HepG2 (cell line): ENCODE measurements around the gene SLC2A8. TPM values are rescaled to one million over a fixed set of nuclear protein-coding genes. Genes with fewer than 3 reads are reported as not detected.

ENCODE experiments used
- ATRX ChIP-seq: sonication (generic); formaldehyde crosslinking; IDR thresholded peaks from 2 replicates; pipeline ENCODE4 v1.4.0; 2020; ENCODE audit warnings: missing genetic modification reagents, borderline replicate concordance
- DMAP1 ChIP-seq: IDR thresholded peaks from 2 replicates; pipeline ENCODE4 v1.6.1; 2016
- FOXP1 ChIP-seq, 2 experiments: fragments of 450-650 bp in 1 of 2; IDR thresholded peaks; 2 replicates each; pipeline ENCODE4 v1.6.1; 2017 to 2018; ENCODE audit warnings: antibody characterized with exemption in 1 of 2
- HOXD1 ChIP-seq: sonication (generic); formaldehyde crosslinking; IDR thresholded peaks from 2 replicates; pipeline ENCODE4 v1.5.0; 2020; ENCODE audit warnings: missing genetic modification reagents
- MIER2 ChIP-seq: IDR thresholded peaks from 2 replicates; pipeline ENCODE4 v1.6.1; 2016; ENCODE audit warnings: missing biosample characterization, missing genetic modification reagents
- NR2F2 ChIP-seq: IDR thresholded peaks from 2 replicates; pipeline ENCODE4 v1.6.1; 2012; ENCODE audit warnings: low read depth, inconsistent platforms, borderline replicate concordance
- PCBP1 ChIP-seq: fragments of 200-400 bp; formaldehyde crosslinking; IDR thresholded peaks from 2 replicates; pipeline ENCODE4 v1.6.1; 2017; ENCODE audit warnings: mild to moderate bottlenecking, low read depth, low read length, borderline replicate concordance
- PHF8 ChIP-seq: sonication (generic); formaldehyde crosslinking; IDR thresholded peaks from 2 replicates; pipeline ENCODE4 v1.5.0; 2020; ENCODE audit warnings: missing genetic modification reagents
- RAD21 ChIP-seq: fragments of 450-650 bp; formaldehyde crosslinking; IDR thresholded peaks from 2 replicates; pipeline ENCODE4 v1.5.0; 2020; ENCODE audit warnings: mild to moderate bottlenecking
- SIN3B ChIP-seq: fragments of 150-350 bp; IDR thresholded peaks from 2 replicates; pipeline ENCODE4 v1.6.1; 2014; ENCODE audit warnings: low read length
- SMAD1 ChIP-seq: sonication (generic); formaldehyde crosslinking; IDR thresholded peaks from 2 replicates; pipeline ENCODE4 v1.4.0; 2020; ENCODE audit warnings: missing genetic modification reagents, low read depth, mild to moderate bottlenecking, borderline replicate concordance
- SPEN ChIP-seq: sonication (generic); formaldehyde crosslinking; IDR thresholded peaks from 2 replicates; pipeline ENCODE4 v1.5.1; 2020; ENCODE audit warnings: low read depth, mild to moderate bottlenecking, missing genetic modification reagents
- SYNCRIP ChIP-seq: fragments of 200-400 bp; formaldehyde crosslinking; IDR thresholded peaks from 2 replicates; pipeline ENCODE4 v1.6.1; 2018; ENCODE audit warnings: mild to moderate bottlenecking, low read depth, low read length; ENCODE audit not compliant: insufficient read depth
- TMF1 ChIP-seq: sonication (generic); formaldehyde crosslinking; IDR thresholded peaks from 2 replicates; pipeline ENCODE4 v1.8.1; 2022; ENCODE audit warnings: low read depth, missing genetic modification reagents
- ZHX2 ChIP-seq, 2 experiments: sonication (generic) in 1 of 2; formaldehyde crosslinking in 1 of 2; IDR thresholded peaks; 2 replicates each; pipeline versions ENCODE4 v1.6.1 to v1.9.0; 2014 to 2022; ENCODE audit warnings: antibody characterized with exemption in 1 of 2, borderline replicate concordance in 1 of 2, inconsistent platforms in 1 of 2, low read depth in 1 of 2, missing genetic modification reagents in 1 of 2
- ZNF232 ChIP-seq: sonication (generic); formaldehyde crosslinking; IDR thresholded peaks from 2 replicates; pipeline ENCODE4 v1.4.0; 2020; ENCODE audit warnings: missing genetic modification reagents, borderline replicate concordance
- ZNF746 ChIP-seq: sonication (generic); formaldehyde crosslinking; IDR thresholded peaks from 2 replicates; pipeline ENCODE4 v1.8.0; 2022; ENCODE audit warnings: mild to moderate bottlenecking, missing genetic modification reagents
- ZNF792 ChIP-seq: IDR thresholded peaks from 2 replicates; pipeline ENCODE4 v1.6.1; 2016
- ZNF816 ChIP-seq: sonication (generic); formaldehyde crosslinking; IDR thresholded peaks from 2 replicates; pipeline ENCODE4 v1.8.0; 2022; ENCODE audit warnings: missing genetic modification reagents, mild to moderate bottlenecking, borderline replicate concordance
- polyA plus RNA-seq, 8 experiments: library from polyadenylated mRNA; depleted of rRNA in 3 of 8; stranded (reverse) in 7 of 8; unstranded in 1 of 8; fragments of >200 nt; fragmentation: Illumina TruSeq in 4 of 8; extraction: Trizol in 4 of 8; gene quantifications; 2 replicates each; pipeline versions ENCODE4 v1.2.1 to v1.2.3, GENCODE V29; 2011 to 2016; ENCODE audit warnings: low read depth in 4 of 8, missing spikeins in 1 of 8, mixed read lengths in 1 of 8; ENCODE audit not compliant: insufficient read depth in 1 of 8
- total RNA-seq, 5 experiments: library from RNA; depleted of rRNA; stranded (reverse); fragments of >200 nt; fragmentation: Illumina TruSeq; extraction: Trizol; gene quantifications; 2 replicates each; pipeline ENCODE4 v1.2.3, GENCODE V29; 2016; ENCODE audit warnings: low read depth in 1 of 5
- TF ChIP-seq, protein P1 (sequence below): sonication (generic); formaldehyde crosslinking; IDR thresholded peaks from 2 replicates; pipeline ENCODE4 v1.4.0; 2020; ENCODE audit warnings: missing genetic modification reagents

SLC2A8 gene
- total and polyA plus RNA-seq, 2 of the 13 experiments (the other 11 are each of a cell fraction or from before 2014, with no cell fraction given): 22.6 to 48.6 TPM

DNA sequence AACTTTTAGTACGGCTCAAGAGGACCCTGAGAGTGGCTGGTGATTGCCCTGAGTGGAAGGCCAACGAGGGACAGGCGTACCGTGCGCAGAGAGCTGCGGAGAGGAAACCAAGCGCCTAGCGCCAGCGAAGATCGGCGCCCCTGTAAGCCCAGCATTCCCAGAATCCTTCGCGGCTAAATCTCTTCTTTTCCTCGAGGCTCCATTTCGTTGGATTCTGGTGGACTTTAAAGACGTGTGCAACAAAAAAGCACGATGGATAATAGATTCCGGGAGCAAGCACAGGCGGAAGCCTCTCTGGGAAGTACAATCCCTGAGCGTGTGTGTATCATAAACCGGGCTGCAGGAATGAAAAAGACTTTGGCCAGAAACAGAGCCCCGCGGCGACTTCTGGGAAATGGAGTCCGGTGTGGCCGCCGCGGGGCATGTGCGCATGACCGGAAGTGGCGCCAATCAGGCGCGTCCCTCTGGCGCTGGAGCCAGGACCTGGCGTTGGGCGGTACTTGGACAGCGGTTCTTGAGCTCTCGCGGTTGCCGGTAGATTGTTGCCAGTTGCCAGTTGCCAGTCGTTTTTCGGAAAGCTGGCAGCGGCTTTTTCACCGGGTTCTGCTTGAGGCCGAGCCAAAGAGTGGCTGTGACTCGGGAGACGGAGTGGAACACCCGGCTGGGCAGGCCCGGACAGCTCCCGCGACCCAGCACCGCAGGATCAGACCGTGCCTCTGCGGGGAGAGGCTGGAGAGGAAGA is 27.1 kb downstream of the SLC2A8 start, which contains the start of gene ZNF79 (continued):
- no peak for TF ChIP-seq TMF1 (CRISPR knock-in tag)
- TF ChIP-seq MIER2 (CRISPR knock-in tag): no peak
- peak; percentile 87 for TF ChIP-seq PHF8 (CRISPR knock-in tag)
- peak; percentile 48; the same call in 1 of the 2 replicates for TF ChIP-seq RAD21 (CRISPR knock-in tag)
- TF ChIP-seq SIN3B: no peak; the same call in 1 of the 2 replicates
- no peak for TF ChIP-seq ATRX (CRISPR knock-in tag)
- TF ChIP-seq SYNCRIP: no peak
- no peak for TF ChIP-seq PCBP1
- TF ChIP-seq DMAP1 (CRISPR knock-in tag): peak; percentile 77; the same call in 1 of the 2 replicates
- no peak for TF ChIP-seq FOXP1 (IDR thresholded peaks at IDR 0.05)
- TF ChIP-seq FOXP1 (CRISPR knock-in tag; IDR thresholded peaks at IDR 0.05): no peak
- peak; percentile 68; the same call in 1 of the 2 replicates for TF ChIP-seq HOXD1
- no peak for TF ChIP-seq SMAD1 (CRISPR knock-in tag)
- peak; percentile 74; the same call in 1 of the 2 replicates for TF ChIP-seq ZHX2 (IDR thresholded peaks at IDR 0.05; ENCODE audit: low read depth)
- TF ChIP-seq ZHX2 (CRISPR knock-in tag; IDR thresholded peaks at IDR 0.05; ENCODE audit: borderline replicate concordance): no peak
- TF ChIP-seq, protein P1, sequence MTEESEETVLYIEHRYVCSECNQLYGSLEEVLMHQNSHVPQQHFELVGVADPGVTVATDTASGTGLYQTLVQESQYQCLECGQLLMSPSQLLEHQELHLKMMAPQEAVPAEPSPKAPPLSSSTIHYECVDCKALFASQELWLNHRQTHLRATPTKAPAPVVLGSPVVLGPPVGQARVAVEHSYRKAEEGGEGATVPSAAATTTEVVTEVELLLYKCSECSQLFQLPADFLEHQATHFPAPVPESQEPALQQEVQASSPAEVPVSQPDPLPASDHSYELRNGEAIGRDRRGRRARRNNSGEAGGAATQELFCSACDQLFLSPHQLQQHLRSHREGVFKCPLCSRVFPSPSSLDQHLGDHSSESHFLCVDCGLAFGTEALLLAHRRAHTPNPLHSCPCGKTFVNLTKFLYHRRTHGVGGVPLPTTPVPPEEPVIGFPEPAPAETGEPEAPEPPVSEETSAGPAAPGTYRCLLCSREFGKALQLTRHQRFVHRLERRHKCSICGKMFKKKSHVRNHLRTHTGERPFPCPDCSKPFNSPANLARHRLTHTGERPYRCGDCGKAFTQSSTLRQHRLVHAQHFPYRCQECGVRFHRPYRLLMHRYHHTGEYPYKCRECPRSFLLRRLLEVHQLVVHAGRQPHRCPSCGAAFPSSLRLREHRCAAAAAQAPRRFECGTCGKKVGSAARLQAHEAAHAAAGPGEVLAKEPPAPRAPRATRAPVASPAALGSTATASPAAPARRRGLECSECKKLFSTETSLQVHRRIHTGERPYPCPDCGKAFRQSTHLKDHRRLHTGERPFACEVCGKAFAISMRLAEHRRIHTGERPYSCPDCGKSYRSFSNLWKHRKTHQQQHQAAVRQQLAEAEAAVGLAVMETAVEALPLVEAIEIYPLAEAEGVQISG (CRISPR knock-in tag): peak; percentile 94
- TF ChIP-seq ZNF746: no peak
- peak; percentile 89; the same call in 1 of the 2 replicates for TF ChIP-seq SPEN (CRISPR knock-in tag)
- 0 out of 2 replicates have a peak, but pooled peaks have one; percentile 33 for TF ChIP-seq ZNF792 (CRISPR knock-in tag)
- TF ChIP-seq ZNF232 (CRISPR knock-in tag): peak; percentile 59; the same call in 1 of the 2 replicates
- TF ChIP-seq NR2F2: no peak
- peak; percentile 48; the same call in 1 of the 2 replicates for TF ChIP-seq ZNF816
